NCI-H1105 treated with DMSO at 0.1 percent for 48 hours (cell line): ENCODE results near the gene MEPCE.

Experiments used
- DNase-seq: peaks from one replicate; lab custom pipeline; 2025; lab: John Stamatoyannopoulos, UW

Gene MEPCE

DNA sequence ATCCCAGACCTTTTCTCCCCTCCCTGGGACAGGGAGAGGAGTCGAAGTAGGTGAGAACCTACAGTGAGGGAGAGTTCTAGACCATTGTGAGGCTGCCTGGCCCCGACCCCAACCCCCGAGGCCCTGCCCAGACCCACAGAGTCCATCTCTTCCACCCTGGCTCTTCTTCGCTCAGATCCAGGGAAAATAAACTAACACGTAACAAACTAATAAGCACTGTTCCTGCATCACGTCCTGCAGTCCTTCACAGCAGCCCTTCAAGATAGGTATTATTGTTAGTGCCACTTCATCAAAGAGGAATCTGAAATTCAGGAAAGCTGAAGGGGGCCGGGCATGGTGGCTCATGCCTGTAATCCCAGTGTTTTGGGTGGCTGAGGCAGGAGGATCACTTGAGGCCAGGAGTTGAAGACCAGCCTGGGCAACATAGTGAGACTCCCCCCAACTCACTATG, 34.6 kb downstream of the MEPCE start, which contains the start of gene SPACDR:
SPACDR (minus strand) TSS at position 51 of the 451 bp plus-strand sequence. CDS start 235 bp downstream, outside the sequence.
- no peak for DNase-seq

DNA sequence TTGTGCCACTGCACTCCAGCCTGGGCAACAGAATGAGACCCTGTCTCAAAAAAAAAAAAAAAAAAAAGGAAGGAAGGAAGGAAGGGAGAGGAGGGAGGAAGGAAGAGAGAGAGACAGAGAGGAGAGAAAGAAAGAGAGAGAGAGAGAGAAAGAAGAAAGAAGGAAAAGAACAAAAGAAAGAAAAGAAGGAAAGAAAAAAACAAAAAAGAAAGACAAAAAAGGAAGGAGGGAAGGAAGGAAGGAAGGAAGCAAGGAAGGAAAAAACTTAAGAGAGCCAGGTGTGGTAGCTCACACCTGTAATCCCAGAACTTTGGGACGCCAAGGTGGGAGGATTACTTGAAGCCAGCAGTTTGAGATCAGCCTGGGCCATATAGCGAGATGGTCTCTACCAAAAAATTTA, 35.2 kb downstream of the MEPCE start:
- no peak for DNase-seq

DNA sequence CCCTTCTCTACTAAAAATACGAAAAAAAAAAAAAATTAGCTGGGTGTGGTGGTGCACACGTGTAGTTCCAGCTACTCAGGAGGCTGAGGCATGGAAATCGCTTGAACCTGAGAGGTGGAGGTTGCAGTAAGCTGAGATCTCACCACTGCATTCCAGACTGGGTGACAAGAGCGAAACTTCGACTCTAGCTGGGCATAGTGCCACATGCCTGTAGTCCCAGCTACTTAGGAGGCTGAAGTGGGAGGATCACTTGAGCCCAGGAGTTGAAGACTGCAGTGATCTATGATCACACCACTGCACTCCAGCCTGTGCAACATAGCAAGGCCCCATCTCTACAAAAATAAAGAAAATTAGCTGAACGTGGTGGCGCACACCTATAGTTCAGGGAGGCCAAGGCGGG, 35.7 kb downstream of the MEPCE start:
- no peak for DNase-seq

DNA sequence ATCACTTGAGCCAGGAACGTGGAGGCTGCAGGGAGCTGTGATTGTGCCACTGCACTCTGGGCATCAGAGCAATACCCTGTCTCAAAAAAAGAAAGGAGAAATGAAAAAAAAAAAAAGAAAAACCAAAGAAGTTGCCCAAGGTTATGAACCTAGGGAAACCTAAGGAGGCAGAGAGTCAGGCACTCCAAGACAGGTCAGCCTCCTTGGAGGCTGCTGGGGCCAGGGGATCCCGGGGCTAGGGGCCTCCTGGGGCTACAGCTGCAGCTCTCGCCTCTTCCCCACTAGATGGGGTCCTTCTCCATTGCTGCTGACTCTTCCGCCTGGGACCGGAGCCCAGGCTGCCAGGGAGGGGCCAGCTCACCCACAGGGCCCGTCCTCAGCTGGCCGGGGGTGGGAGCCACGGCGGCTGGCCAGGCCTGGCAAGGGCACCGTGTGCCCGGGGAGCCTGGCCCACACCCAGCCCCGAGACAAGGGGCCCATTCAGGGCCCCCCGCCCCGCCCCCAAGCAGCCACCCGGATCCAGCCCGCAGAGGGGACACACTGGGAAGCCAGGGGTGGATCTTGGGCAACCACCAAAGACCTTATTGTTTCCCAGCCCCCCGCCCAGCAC, 36.2 kb downstream of the MEPCE start:
- peak; percentile 63 for DNase-seq

DNA sequence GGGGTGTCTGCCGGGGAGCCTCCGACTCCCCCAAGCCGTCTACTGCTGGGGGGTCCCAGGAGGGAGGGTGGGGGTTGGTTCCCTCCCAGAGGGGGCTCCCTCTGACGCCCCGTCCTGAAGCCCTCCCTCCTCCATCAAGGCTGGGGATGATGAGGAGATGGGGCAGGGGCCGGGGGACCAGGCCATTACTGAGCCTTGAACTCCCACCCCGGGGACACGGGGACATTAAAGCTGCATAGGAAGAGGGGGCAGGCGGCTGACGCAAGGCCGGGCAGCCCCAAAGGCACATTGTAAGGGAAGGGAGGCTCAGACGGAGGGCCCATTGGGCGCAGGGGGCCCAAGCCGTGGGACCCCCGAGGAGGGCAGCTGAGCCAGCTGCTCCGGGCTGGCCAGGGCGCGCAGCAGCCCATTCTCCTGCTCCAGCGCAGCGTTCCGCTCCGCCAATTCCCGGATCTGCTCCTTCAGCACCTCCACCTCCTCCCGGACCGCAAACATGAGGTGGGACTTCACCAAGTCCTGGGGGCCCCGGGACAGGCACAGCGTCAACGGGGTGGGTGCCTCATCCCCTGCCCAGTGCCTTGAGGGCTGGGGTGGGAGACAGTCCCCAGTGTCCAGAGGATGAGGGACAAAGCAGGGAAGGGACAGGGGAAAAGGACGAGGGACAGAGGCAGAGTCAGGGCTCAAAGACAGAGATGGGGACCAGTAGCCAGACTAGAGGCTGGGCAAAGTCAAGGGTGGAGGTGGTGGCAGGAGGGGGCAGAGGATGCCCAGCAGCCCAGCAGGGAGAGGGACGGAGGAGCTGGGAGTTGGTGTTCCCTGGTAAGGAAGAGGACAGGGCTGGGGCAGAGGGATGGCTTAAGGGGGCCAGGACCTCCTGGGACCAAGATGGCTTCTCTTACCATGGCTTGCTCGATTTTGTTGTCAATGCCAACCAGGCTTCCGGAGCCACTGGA, 37.3 kb downstream of the MEPCE start:
- DNase-seq, result no peak

DNA sequence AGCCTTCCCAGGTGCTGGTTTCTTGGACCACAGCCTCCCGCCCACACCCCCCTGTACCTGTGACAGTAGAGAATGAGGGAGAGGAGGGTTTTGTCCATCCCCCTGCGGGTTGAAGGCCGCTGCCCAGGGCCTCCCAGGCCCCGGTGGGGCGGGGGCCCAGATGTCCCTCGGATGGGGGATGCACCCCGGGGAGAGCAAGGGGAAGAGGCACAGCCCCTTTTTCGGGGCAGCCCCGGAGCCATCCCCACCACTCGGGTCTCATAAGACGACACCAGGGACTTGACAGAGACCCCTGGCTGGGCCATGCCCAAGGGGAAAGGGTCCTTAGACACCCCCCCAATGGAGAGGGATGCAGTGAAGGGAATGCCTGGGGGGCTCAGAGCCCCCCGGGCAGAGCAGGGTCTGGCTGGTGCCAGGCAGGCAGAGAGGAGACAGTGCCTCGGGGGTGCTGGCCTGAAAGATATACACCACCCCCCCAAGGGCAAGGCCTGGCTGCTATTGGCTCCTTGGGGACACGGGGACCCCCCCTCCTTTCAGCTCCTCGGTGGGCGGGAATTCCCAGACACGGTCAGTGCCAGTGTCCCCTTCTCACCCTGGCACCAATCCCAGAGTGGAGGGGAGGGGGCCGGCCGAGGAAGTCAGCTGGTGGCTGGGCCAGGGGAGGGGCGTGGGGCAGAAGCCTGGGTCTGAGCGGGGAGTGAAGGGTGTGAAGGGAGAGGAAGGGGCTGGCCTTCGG, 38.2 kb downstream of the MEPCE start:
- DNase-seq, result no peak

DNA sequence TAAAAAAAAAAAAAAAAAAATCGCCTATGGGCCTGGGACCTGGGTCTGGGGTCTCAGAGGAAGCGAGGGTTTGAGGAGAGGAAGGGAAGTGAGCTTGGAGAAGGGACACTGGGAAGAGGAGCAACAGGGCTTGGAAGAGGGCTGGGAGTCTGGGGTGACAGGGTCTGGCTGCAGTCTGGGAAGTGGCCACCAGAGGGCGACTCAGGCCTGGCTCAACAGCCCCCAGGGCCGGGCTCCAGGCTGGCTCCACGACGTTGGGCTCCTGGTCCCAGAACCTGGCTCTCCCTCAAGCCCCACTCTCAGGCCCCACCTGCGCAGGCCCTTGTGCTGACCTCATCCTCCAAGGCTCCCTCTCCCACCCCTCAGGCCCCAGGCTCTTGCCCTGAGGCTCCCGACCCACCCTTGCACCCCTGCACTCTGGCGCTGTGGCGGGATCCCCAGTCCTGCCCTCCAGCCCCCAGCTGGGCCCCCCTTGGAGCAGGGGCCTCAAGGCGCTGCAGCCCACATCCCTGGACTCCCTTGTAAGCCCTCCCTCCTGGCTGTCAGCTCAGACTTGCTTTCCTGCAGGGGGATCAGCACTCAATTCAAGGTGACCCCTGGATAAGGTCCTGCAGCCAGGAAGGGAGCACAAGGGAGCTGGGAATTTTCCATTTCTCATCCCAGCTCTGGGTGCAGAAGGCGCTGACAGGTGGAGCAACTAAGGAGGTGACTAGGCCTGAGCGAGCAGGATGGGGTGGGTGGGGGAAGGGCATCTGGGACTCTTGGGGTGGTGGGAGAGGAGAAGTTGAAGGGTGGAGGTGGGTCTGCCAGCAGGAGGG, 39.8 kb downstream of the MEPCE start:
- DNase-seq, result peak; percentile 59

DNA sequence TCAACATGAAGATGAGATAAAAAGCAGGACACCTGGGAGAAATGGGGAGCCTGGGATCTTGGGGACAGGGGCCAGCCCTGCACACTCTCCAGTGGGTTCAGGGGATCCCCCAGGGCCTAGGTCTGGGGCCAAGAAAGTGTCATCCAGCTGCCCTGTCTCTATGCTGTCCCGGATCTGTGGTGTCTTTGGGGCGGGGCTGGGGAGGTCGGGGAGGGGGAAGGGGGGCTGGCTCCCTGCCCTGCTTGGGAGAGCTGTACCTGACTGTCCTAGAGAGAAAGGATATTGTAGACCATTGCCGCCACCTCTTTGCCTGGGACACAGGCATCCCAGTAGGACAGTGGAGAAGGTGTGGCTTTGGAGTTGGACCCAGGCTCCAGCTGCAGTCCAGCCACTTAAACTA, 41.4 kb downstream of the MEPCE start:
- DNase-seq, result no peak

DNA sequence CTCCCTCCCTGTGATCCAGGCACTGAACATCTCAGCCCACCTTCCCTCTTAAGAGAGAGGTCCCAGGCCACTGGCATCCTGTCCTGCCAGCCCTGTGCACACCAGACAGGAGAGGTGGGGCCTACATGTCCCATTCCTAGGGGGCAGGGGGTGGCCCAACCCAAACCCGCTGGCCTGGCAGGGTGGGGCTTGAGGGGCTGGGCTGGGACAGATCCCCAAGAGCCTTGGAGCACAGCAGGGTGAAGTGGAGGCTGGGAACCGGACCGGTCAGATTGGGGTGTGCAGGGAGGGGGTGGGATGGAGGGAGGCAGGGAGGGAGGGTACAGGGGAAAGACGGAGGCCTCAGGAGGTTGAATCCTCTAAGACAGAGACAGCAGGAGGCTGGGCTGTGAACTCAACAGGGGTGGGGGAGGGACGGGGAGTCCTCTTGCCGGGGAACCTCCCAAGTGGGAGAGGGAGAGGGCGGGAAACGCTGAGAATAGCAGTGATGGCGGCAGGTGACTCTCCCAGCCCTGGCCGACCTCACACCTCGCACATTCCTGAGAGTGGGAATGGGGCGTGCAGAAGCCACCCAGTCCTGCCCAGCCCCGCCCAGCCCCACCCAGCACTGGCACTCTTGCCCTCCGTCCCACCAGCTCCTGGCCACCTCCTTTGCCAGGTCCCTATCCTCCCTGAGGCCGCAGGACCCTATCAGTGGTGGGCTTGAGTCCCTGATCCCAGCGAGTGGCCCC, 42.7 kb downstream of the MEPCE start:
- DNase-seq, result no peak

DNA sequence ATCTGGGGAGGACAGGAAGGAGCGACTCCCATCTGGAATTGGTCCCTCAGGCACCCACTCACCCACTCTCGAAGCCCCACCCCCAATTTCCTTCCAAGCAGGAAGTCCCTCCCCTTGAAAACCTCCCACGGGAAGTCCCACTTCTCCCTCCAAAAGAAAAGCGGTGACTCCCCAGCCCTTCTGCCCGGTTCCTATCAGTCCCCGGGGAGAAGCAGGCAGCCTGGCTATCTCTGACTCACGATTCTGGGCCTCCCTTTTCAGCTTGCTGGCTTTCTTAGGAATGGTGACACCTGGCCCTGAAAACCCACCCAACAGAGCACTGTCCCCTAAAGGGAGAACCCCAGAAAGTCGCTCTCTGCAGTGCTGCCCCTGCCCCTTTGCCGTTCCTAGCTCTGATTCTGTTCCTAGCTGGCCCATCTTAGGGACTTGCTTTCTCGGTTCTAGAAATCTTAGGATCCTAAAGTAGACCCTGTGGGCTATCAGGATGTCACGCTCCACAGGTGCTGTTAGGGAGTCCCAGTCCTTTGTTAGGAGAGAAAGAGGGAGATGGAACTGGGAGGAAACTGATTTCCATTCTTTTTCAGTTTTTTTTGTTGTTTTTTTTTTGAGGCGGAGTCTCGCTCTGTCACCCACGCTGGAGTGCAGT, 43.3 kb downstream of the MEPCE start:
- no peak for DNase-seq

DNA sequence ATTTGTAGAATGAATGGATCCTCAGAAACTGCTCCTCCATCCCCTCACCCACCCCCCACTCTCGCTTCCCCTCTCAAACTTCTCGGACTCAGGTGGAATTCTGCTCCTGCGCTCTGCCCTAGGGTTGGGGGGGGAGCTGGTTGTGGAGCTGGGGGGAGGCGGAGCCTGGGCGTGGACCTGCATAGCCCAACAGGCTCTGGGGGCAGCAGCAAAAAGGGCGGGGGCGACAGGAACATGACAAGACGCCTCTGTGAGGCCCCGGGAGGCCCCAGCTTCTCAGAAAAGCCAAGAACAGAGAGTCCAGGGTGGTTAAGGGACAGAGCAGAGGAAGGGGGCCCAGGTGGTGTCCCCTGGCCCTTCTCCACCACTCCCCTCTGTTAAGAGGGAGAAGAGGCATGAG, 45.9 kb downstream of the MEPCE start:
- DNase-seq, result no peak

DNA sequence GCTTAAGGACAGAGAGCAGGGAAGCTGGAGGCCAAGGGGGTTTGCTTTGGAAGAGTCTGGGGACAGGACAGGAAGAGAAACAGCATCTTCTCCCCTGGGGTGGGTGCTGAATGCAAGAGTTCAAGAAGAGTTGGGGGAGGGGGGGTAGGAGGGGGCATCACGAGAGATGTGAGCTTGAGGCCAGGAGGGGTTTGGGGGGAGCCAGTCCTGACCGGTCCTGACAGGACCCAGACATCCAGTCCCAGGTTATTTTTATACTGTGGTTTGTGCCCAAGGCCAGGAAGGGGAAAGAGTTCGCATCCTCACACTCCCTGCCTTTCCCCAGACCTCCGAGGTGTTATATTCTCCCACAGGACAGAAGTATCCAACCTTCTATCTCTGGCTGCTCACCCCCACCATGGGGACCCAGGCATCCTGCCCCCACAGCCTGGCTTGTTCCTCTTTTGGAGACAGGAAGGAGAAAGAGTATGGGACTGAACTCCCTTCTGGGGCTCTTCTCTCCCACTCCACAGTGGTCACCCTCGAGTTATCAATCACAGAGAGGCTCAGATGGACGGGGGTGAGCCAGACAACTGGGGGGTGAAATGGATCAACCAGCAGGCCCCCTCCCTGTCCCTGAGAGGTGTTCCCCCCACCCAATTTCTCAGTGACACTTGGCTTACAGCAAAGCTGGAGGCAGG, 46.6 kb downstream of the MEPCE start:
- DNase-seq, result no peak

DNA sequence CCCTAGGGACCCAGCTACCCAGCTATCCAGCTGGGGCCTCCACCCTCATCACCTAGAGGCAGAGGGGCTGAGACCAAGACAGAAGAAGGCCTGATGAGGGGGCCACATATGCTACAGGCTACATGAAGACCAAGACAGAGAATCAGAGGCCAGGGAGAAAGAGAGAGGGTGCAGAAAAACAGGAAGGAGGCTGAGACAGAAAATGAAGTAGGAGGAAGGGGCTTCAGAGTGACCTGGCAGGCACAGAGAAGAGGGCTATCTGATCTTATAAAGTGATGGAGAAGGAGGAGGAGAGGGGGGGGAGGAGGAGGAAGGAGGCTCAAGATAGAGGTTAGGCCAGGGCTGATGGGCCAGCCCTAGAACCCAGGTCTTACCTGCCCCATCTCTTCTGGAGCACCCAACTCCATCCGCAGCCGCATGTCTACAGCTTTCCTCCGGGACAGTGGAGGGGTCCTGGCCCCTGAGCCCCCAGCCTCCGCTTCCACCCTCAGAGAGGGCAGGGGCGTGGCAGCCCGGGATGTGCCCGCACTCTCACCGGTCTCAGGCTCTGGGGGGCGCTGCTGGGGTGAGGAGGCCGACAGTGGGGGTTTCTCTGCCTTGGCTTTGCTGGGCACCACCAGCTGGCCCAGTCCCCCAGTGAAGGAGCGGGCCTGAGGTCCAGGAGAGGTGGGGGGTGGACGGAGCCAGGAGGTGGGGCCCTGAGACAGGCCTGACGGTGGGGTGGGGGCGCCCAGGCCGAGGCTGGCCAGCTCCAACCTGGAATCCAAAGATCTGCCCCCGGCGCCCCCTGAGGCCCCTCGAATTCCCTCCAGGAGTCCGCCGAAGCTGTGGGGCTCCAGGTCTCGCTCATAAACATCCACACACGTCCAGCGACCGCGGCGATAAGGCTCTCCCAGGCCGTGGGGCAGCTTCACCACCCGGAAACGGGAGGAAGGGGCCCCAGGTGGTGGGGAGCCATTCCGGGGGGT, 47.6 kb downstream of the MEPCE start:
- no peak for DNase-seq

DNA sequence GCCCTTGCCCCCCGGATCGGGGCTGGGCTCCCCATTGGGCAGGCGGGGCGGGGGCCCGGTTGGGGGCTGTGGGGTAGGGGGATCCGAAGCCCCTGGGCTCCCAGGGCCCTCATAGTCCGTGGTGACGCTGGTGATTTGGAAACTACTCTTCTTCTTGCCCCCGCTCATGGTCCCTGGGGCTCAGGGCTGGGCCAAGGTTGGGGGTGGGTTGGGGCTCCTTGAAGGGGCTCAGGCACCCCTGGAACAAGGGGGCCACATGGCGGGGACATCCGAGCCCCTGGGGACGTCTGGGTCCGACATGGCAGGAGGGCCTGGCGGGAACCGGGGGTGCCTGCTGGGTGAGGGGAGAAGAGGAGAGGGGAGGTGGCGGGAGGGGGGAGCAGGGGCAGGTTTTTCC, 48.2 kb downstream of the MEPCE start:
- DNase-seq, result no peak

DNA sequence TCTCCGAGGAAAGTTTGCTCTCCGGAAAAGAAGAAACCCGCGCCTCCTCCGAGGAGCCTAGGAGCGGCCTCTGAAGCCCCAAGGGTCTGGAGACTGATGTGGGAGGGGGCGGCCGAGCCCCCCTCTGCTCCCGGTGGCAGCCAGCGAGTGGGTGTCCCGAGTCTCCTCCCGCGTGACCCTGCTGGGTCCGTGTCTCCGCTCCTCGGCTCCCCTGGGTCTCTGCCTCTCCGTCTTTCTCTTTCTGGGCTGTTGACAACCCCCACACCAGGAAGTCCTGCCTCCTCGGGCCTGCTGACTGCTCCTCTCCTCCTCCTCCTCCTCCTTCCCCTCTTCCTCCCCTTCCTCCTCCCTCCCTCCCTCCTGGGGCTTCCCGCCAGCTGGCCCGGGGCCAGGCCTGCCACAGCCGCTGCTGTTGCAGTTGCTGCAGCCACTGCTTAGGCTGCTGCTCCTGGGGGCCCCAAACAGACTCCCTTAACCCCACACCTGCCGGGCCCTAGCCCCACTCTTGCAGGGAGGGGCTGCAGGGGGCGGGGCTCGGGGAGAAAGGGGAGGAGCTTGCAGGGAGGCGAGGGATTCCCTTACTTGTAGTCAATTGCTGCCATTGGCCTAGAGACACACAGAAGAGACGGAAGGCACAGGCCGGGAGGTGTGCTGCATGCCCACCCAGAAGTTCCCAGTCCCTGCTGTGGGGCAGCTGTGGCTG, 49.5 kb downstream of the MEPCE start, which contains the start of gene TSC22D4:
TSC22D4 (minus strand) TSS at position 257 of the 703 bp plus-strand sequence. CDS start 1,176 bp downstream, outside the sequence.
- DNase-seq, result peak; percentile 88

DNA sequence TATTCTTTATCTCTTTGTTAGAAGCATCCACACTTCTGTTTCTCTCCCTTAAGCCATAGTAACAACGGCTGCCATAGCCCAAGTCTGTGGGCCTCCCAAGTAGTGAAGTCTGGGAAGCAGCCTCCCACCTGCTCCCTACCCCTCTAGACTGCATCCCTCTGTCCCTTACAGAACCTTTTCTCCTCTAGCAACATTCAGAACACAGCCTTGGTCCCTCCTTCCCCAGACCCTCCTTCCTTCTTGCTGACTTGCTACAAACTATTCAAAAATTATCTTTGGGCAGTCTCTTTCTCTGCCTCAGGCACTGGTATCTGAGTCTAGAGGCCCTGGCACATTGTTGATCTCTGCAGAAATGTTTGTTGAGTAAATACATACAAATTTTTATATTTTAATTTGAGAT, 51.8 kb downstream of the MEPCE start:
- no peak for DNase-seq

DNA sequence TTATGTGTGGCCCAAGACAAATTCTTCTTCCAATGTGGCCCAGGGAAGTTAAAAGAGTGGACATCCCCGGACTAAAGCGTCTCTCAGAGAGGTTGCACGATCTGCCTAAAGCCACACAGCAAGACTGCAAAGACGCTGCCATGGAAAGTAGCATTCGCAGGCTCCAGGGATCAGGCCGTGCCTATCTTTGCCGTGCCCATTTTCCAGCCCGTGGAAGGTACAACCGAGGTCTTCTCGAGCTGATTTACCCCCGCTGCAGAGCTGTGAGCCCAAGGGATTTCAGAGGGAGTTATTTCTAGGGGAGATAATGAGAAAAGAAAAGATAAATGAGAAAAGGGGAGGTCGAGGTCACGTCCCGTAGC, 53.1 kb downstream of the MEPCE start:
- no peak for DNase-seq
